Ectodermal cell (in vitro differentiated cells): ENCODE results near the gene VPS45.
"Not testable (repeated sequence)": the region's sequence is repeated elsewhere in the genome, so short reads cannot be mapped to it uniquely, and the experiment has no call there.

Source experiments
- H3K27ac ChIP-seq: 2 replicates; pipeline ENCODE4 v1.7.0; 2013; ENCODE audit warnings: mild to moderate bottlenecking, low read depth, low read length; ENCODE audit not compliant: insufficient read depth, poor library complexity, severe bottlenecking
- H3K27me3 ChIP-seq: 2 replicates; pipeline ENCODE4 v1.7.0; 2013; ENCODE audit warnings: mild to moderate bottlenecking, low read length; ENCODE audit not compliant: insufficient read depth, control insufficient read depth, poor library complexity, severe bottlenecking
- H3K36me3 ChIP-seq: one replicate; pipeline ENCODE4 v1.7.0; 2013; ENCODE audit warnings: low read length; ENCODE audit not compliant: control insufficient read depth, insufficient read depth
- H3K4me1 ChIP-seq: one replicate; pipeline ENCODE4 v1.7.0; 2013; ENCODE audit warnings: low read length; ENCODE audit not compliant: control insufficient read depth, insufficient read depth
- H3K4me3 ChIP-seq: 2 replicates; pipeline ENCODE4 v1.7.0; 2013; ENCODE audit warnings: low read depth, low read length, control low read depth; ENCODE audit not compliant: insufficient read depth
- H3K9me3 ChIP-seq: 2 replicates; pipeline ENCODE4 v1.7.0; 2013; ENCODE audit warnings: mild to moderate bottlenecking, low read length, moderate library complexity; ENCODE audit not compliant: control insufficient read depth
- WGBS, 2 experiments: methylation state at CpG; one replicate each; pipeline ENCODE4 v1.1.7; 2013; ENCODE audit warnings: missing lambda C conversion rate in 2 of 2; 5-methylcytosine and 5-hydroxymethylcytosine counted together

Gene VPS45

GRCh38 chr1:150185481-150185880 is 117.9 kb downstream of the VPS45 start:
- WGBS, 2 experiments = 92 to 96% methylated on average over 6 to 7 of the region's 7 CpGs
- no peaks in the 10 kb centered on the region for H3K4me1 ChIP-seq
- H3K27me3 ChIP-seq = no peaks in the 10 kb centered on the region
- no peak overlapping the region for H3K27ac ChIP-seq
- H3K36me3 ChIP-seq = no peaks in the 10 kb centered on the region
- H3K4me3 ChIP-seq = no peak overlapping the region
- no peaks in the 10 kb centered on the region for H3K9me3 ChIP-seq

- H3K4me3 ChIP-seq, H3K27ac ChIP-seq, H3K9me3 ChIP-seq, H3K4me1 ChIP-seq, H3K36me3 ChIP-seq, H3K27me3 ChIP-seq: not testable (repeated sequence)
- 93 to 95% methylated on average over 7 of the region's 7 CpGs for WGBS, 2 experiments
These were observed 118.8 kb downstream of the VPS45 start for GRCh38 chr1:150186438-150186788.

- WGBS, 2 experiments = 69% methylated on average over 10 of the region's 10 CpGs
- no peak overlapping the region for H3K27ac ChIP-seq
These were observed 119.4 kb downstream of the VPS45 start for GRCh38 chr1:150186789-150187559.

GRCh38 chr1:150187560-150187931 is 120.0 kb downstream of the VPS45 start:
- WGBS, 2 experiments = 64 to 67% methylated on average over 3 of the region's 3 CpGs
- Histone ChIP-seq H3K4me1 (no peaks in the 10 kb centered on the region), H3K9me3 (no peaks in the 10 kb centered on the region), H3K4me3 (no peak overlapping the region), H3K27ac (no peak overlapping the region), H3K36me3 (no peaks in the 10 kb centered on the region), H3K27me3 (no peaks in the 10 kb centered on the region)

More at GRCh38 chr1:150186789-150187559, 119.4 kb downstream of the VPS45 start:
- H3K4me1 ChIP-seq = no peaks in the 10 kb centered on the region
- H3K4me3 ChIP-seq = no peak overlapping the region
- no peaks in the 10 kb centered on the region for H3K27me3 ChIP-seq
- H3K9me3 ChIP-seq = no peaks in the 10 kb centered on the region
- no peaks in the 10 kb centered on the region for H3K36me3 ChIP-seq

GRCh38 chr1:150192012-150192411 is 124.4 kb downstream of the VPS45 start:
- 92 to 100% methylated on average over 2 of the region's 2 CpGs for WGBS, 2 experiments
- Histone ChIP-seq H3K4me3 (no peak overlapping the region), H3K27ac (no peak overlapping the region), H3K27me3 (no peaks in the 10 kb centered on the region), H3K4me1 (no peaks in the 10 kb centered on the region), H3K9me3 (no peaks in the 10 kb centered on the region), H3K36me3 (no peaks in the 10 kb centered on the region)

GRCh38 chr1:150194381-150195031 is 126.9 kb downstream of the VPS45 start:
- no peak overlapping the region for H3K4me3 ChIP-seq
- WGBS, 2 experiments = 82 to 89% methylated on average over 3 to 4 of the region's 4 CpGs
- no peaks in the 10 kb centered on the region for H3K36me3 ChIP-seq
- no peaks in the 10 kb centered on the region for H3K4me1 ChIP-seq
- H3K9me3 ChIP-seq = no peaks in the 10 kb centered on the region
- H3K27ac ChIP-seq = no peak overlapping the region
- no peaks in the 10 kb centered on the region for H3K27me3 ChIP-seq
